ENCODE measurements around the gene SEMA3C. TPM values are rescaled to one million over a fixed set of nuclear protein-coding genes. Genes with fewer than 3 reads are reported as not detected.

Gene SEMA3C
- total RNA-seq, 4 donors from 2014 or later = 2.6 to 30.9 (median 14.2) TPM

- H3K4me3 ChIP-seq = no peak overlapping the region
- no peaks in the 10 kb centered on the region for H3K36me3 ChIP-seq
- no peak for DNase-seq
- 77 to 86% methylated on average over 5 of the region's 5 CpGs for WGBS, 2 donors
- no peak for TF ChIP-seq POLR2A (IDR thresholded peaks at IDR 0.05)
- no peak for TF ChIP-seq CTCF (IDR thresholded peaks at IDR 0.05)
- no peaks in the 10 kb centered on the region for H3K9me3 ChIP-seq
- no peaks in the 10 kb centered on the region for H3K27me3 ChIP-seq
- no peak overlapping the region for H3K27ac ChIP-seq
- intact Hi-C loops (cut with DNase I) = no loop called here
- H3K4me1 ChIP-seq = peaks cover 0 to 19% (median 3%) of the 10 kb centered on the region in 3 donors
These were observed 39.0 kb downstream of the SEMA3C start for GRCh38 chr7:80879849-80880248.

GRCh38 chr7:80876894-80877414 is 41.9 kb downstream of the SEMA3C start:
- Histone ChIP-seq H3K9me3 (no peaks in the 10 kb centered on the region), H3K4me1 (no peaks in the 10 kb centered on the region), H3K4me3 (no peak overlapping the region), H3K36me3 (no peaks in the 10 kb centered on the region), H3K27me3 (no peaks in the 10 kb centered on the region), H3K27ac (no peak overlapping the region)
- DNase-seq = no peak
- intact Hi-C loops (cut with DNase I) = no loop called here
- WGBS, 2 donors = 70 to 72% methylated on average over 5 of the region's 5 CpGs
- TF ChIP-seq POLR2A (IDR thresholded peaks at IDR 0.05) (no peak), CTCF (IDR thresholded peaks at IDR 0.05) (no peak)

- no peaks in the 10 kb centered on the region for H3K27me3 ChIP-seq
- no peak overlapping the region for H3K27ac ChIP-seq
- intact Hi-C loops (cut with DNase I) = no loop called here
- H3K36me3 ChIP-seq = no peaks in the 10 kb centered on the region
- no peak overlapping the region for H3K4me3 ChIP-seq
- no peaks in the 10 kb centered on the region for H3K9me3 ChIP-seq
- TF ChIP-seq CTCF (IDR thresholded peaks at IDR 0.05) (no peak), POLR2A (IDR thresholded peaks at IDR 0.05) (no peak)
- no peak for DNase-seq
- no peaks in the 10 kb centered on the region for H3K4me1 ChIP-seq
- WGBS, 2 donors = 75 to 87% methylated on average over 9 of the region's 9 CpGs
These were observed 43.2 kb downstream of the SEMA3C start for GRCh38 chr7:80875537-80876120.

- no peak for DNase-seq
- Histone ChIP-seq H3K36me3 (no peaks in the 10 kb centered on the region), H3K9me3 (no peaks in the 10 kb centered on the region), H3K27ac (no peak overlapping the region), H3K4me3 (no peak overlapping the region), H3K27me3 (no peaks in the 10 kb centered on the region), H3K4me1 (no peaks in the 10 kb centered on the region)
- intact Hi-C loops (cut with DNase I) = no loop called here
- WGBS, 2 donors = 80 to 86% methylated on average over 5 of the region's 5 CpGs
- TF ChIP-seq POLR2A (IDR thresholded peaks at IDR 0.05) = no peak
- no peak for TF ChIP-seq CTCF (IDR thresholded peaks at IDR 0.05)
These were observed 45.7 kb downstream of the SEMA3C start for GRCh38 chr7:80873140-80873539.

GRCh38 chr7:80871228-80871627 is 47.6 kb downstream of the SEMA3C start:
- no peak overlapping the region for H3K27ac ChIP-seq
- 61 to 71% methylated on average over 2 of the region's 2 CpGs for WGBS, 2 donors
- intact Hi-C loops (cut with DNase I) = no loop called here

More at GRCh38 chr7:80871228-80871627, 47.6 kb downstream of the SEMA3C start:
- Histone ChIP-seq H3K27me3 (no peaks in the 10 kb centered on the region), H3K9me3 (no peaks in the 10 kb centered on the region), H3K4me3 (no peak overlapping the region), H3K36me3 (no peaks in the 10 kb centered on the region), H3K4me1 (no peaks in the 10 kb centered on the region)
- no peak for DNase-seq
- TF ChIP-seq POLR2A (IDR thresholded peaks at IDR 0.05) (no peak), CTCF (IDR thresholded peaks at IDR 0.05) (no peak)
